Ectodermal cell (in vitro differentiated cells): ENCODE results near the gene BRF1.

Experiments
- H3K27ac ChIP-seq: 2 replicates; pipeline ENCODE4 v1.7.0; 2013; ENCODE audit warnings: mild to moderate bottlenecking, low read depth, low read length; ENCODE audit not compliant: insufficient read depth, poor library complexity, severe bottlenecking
- H3K27me3 ChIP-seq: 2 replicates; pipeline ENCODE4 v1.7.0; 2013; ENCODE audit warnings: mild to moderate bottlenecking, low read length; ENCODE audit not compliant: insufficient read depth, control insufficient read depth, poor library complexity, severe bottlenecking
- H3K36me3 ChIP-seq: one replicate; pipeline ENCODE4 v1.7.0; 2013; ENCODE audit warnings: low read length; ENCODE audit not compliant: control insufficient read depth, insufficient read depth
- H3K4me1 ChIP-seq: one replicate; pipeline ENCODE4 v1.7.0; 2013; ENCODE audit warnings: low read length; ENCODE audit not compliant: control insufficient read depth, insufficient read depth
- H3K4me3 ChIP-seq: 2 replicates; pipeline ENCODE4 v1.7.0; 2013; ENCODE audit warnings: low read depth, low read length, control low read depth; ENCODE audit not compliant: insufficient read depth
- H3K9me3 ChIP-seq: 2 replicates; pipeline ENCODE4 v1.7.0; 2013; ENCODE audit warnings: mild to moderate bottlenecking, low read length, moderate library complexity; ENCODE audit not compliant: control insufficient read depth
- WGBS, 2 experiments: methylation state at CpG; one replicate each; pipeline ENCODE4 v1.1.7; 2013; ENCODE audit warnings: missing lambda C conversion rate in 2 of 2; 5-methylcytosine and 5-hydroxymethylcytosine counted together

BRF1 gene

GRCh38 chr14:105287249-105288102 is 13.3 kb downstream of the BRF1 start:
- Histone ChIP-seq H3K27me3 (no peaks in the 10 kb centered on the region), H3K9me3 (no peaks in the 10 kb centered on the region), H3K4me3 (no peak overlapping the region), H3K36me3 (no peaks in the 10 kb centered on the region), H3K27ac (no peak overlapping the region), H3K4me1 (peaks cover 11% of the 10 kb centered on the region)
- 87 to 88% methylated on average over 24 of the region's 24 CpGs for WGBS, 2 experiments

GRCh38 chr14:105286759-105287144 is 14.0 kb downstream of the BRF1 start:
- no peak overlapping the region for H3K27ac ChIP-seq
- H3K36me3 ChIP-seq: no peaks in the 10 kb centered on the region
- H3K27me3 ChIP-seq: no peaks in the 10 kb centered on the region
- peaks cover 18% of the 10 kb centered on the region for H3K4me1 ChIP-seq
- H3K4me3 ChIP-seq: no peak overlapping the region
- no peaks in the 10 kb centered on the region for H3K9me3 ChIP-seq
- WGBS, 2 experiments: 94 to 95% methylated on average over 9 of the region's 9 CpGs

DNA sequence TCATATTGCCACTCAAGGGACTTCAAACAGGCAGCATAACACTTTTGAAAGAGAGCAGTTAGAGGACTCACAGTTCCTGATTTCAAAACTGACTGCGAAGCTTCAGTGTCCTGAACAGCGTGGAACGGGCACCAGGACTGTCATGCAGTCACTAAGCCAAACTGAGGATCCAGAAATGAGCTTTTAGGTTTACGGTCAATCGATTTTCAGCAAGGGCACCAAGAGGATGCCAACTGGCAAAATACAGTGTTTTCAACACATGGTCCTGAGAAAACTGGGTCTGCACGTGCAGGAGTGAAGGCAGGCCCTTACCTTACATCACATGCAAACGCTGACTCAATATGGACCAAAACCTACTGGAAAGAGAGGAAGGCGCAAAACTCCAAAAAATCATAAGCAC is 15.6 kb downstream of the BRF1 start:
- peaks cover 22% of the 10 kb centered on the region for H3K4me1 ChIP-seq
- H3K4me3 ChIP-seq: no peak overlapping the region
- 93 to 95% methylated on average over 8 of the region's 8 CpGs for WGBS, 2 experiments
- no peaks in the 10 kb centered on the region for H3K9me3 ChIP-seq
- no peaks in the 10 kb centered on the region for H3K27me3 ChIP-seq
- no peak overlapping the region for H3K27ac ChIP-seq
- H3K36me3 ChIP-seq: no peaks in the 10 kb centered on the region

GRCh38 chr14:105283899-105284298 is 16.9 kb downstream of the BRF1 start:
- peaks cover 22% of the 10 kb centered on the region for H3K4me1 ChIP-seq
- H3K27ac ChIP-seq: no peak overlapping the region
- H3K36me3 ChIP-seq: no peaks in the 10 kb centered on the region
- no peaks in the 10 kb centered on the region for H3K27me3 ChIP-seq
- no peaks in the 10 kb centered on the region for H3K9me3 ChIP-seq
- WGBS, 2 experiments: 91 to 92% methylated on average over 15 of the region's 15 CpGs
- no peak overlapping the region for H3K4me3 ChIP-seq

DNA sequence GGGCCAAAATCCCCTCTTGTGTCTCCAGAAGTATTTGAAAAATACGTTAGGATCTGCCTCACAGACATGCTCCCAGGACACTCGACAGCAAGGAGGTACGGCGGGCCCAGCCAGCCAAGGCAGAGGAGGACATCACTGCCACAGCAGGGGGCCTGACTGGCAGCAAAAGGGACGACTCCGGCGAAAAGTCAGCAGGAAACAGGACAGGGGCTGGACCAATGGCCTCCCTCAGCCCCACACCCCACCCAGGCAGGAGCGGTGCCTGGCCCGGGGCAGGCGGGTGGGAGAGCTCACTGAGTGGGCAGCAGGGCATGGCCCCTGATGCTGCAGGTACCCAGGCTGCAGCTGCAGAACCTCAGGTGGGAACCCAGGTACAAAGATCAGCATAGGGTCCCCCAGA is 17.8 kb downstream of the BRF1 start:
- Histone ChIP-seq H3K9me3 (no peaks in the 10 kb centered on the region), H3K36me3 (no peaks in the 10 kb centered on the region), H3K27ac (no peak overlapping the region), H3K4me3 (no peak overlapping the region), H3K27me3 (no peaks in the 10 kb centered on the region), H3K4me1 (peaks cover 22% of the 10 kb centered on the region)
- WGBS, 2 experiments: 39 to 47% methylated on average over 10 of the region's 10 CpGs

GRCh38 chr14:105282098-105282725 is 18.6 kb downstream of the BRF1 start:
- Histone ChIP-seq H3K9me3 (no peaks in the 10 kb centered on the region), H3K4me1 (peaks cover 22% of the 10 kb centered on the region), H3K4me3 (no peak overlapping the region), H3K27me3 (no peaks in the 10 kb centered on the region), H3K27ac (no peak overlapping the region), H3K36me3 (no peaks in the 10 kb centered on the region)
- WGBS, 2 experiments: 67 to 74% methylated on average over 15 to 16 of the region's 16 CpGs

DNA sequence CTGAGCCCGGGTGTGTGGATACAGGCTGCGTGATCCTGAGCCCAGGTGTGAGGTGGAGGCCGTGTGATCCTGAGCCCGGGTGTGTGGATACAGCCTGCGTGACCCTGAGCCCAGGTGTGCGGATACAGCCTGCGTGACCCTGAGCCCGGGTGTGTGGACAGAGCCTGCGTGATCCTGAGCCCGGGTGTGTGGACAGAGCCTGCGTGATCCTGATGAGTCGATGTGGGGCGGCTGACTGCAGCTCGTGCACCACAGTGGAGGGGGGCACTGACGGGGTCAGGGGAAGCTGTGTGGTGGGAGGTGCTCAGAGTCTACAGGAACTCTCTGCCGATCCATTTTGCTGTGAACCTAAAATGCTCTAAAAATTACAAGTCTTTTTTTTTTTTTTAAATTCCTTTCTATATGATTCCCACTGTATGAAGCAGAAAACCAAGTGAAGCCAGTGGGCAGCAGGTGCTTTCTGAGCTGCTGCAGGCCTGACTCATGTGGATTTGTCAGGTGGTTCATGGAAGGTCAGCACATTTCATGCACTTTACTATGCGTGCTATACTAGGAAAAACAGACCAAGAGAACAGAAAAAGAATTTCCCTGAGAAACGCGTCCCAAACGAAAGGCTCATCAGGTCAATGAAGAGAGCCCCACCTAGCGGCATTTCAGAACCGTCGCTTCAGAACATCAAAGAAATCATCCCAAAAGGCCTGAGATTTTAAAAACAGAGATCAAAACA is 19.3 kb downstream of the BRF1 start:
- WGBS, 2 experiments: 74% methylated on average over 23 of the region's 23 CpGs
- no peak overlapping the region for H3K27ac ChIP-seq

GRCh38 chr14:105280525-105280924 is 20.3 kb downstream of the BRF1 start:
- Histone ChIP-seq H3K9me3 (no peaks in the 10 kb centered on the region), H3K4me1 (peaks cover 19% of the 10 kb centered on the region), H3K36me3 (no peaks in the 10 kb centered on the region), H3K27me3 (no peaks in the 10 kb centered on the region), H3K27ac (no peak overlapping the region), H3K4me3 (no peak overlapping the region)
- 94 to 96% methylated on average over 21 of the region's 21 CpGs for WGBS, 2 experiments

More for the DNA sequence above, 19.3 kb downstream of the BRF1 start:
- no peak overlapping the region for H3K4me3 ChIP-seq
- H3K9me3 ChIP-seq: no peaks in the 10 kb centered on the region
- H3K36me3 ChIP-seq: no peaks in the 10 kb centered on the region
- no peaks in the 10 kb centered on the region for H3K27me3 ChIP-seq
- peaks cover 19% of the 10 kb centered on the region for H3K4me1 ChIP-seq

DNA sequence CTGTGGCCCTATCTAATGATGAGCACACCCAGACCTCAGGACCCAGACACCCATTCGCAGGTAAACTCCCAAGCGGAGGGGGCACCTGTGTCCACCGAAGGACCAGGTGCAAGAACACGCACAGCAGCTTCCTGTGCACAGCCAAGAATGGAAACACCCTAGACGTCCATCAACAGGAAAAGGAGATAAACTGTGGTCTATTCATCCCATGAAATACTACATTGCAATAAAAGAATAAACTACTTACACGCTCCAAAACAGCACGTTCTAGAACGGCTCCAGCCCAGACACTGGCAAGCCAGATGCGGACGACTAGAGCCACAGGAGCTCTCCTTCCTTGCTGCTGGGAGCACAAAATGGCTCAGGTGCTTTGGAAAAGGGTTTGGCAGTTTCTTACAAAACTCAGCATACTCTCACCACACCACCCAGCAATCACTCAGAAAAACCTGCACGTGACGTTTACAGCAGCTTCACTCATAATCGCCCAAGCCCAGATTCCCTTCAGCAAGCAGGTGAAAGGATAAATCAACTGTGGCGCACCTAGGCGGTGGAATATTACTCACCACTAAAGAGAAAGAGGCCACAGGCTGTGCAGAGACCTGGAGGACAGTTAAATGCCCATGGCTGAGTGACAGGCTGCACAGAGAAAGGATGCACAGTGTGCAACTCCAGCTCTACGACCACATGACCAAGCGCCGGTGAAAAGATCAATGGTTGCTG is 21.0 kb downstream of the BRF1 start:
- 94 to 95% methylated on average over 18 of the region's 18 CpGs for WGBS, 2 experiments
- no peak overlapping the region for H3K4me3 ChIP-seq
- H3K4me1 ChIP-seq: peaks cover 26% of the 10 kb centered on the region
- no peaks in the 10 kb centered on the region for H3K27me3 ChIP-seq
- no peak overlapping the region for H3K27ac ChIP-seq
- no peaks in the 10 kb centered on the region for H3K36me3 ChIP-seq
- no peaks in the 10 kb centered on the region for H3K9me3 ChIP-seq
